Fibroblast of upper back skin (primary cell): ENCODE data around the gene TNFRSF21.
A peak's percentile ranks its signal among the peaks of the same experiment; 100 is the strongest.
"Not testable (repeated sequence)": the region's sequence is repeated elsewhere in the genome, so short reads cannot be mapped to it uniquely, and the experiment has no call there.

Experiments
- DNase-seq: peaks from one replicate; pipeline ENCODE4 v3.0.0-alpha.2; 2013

TNFRSF21 gene, protein sequence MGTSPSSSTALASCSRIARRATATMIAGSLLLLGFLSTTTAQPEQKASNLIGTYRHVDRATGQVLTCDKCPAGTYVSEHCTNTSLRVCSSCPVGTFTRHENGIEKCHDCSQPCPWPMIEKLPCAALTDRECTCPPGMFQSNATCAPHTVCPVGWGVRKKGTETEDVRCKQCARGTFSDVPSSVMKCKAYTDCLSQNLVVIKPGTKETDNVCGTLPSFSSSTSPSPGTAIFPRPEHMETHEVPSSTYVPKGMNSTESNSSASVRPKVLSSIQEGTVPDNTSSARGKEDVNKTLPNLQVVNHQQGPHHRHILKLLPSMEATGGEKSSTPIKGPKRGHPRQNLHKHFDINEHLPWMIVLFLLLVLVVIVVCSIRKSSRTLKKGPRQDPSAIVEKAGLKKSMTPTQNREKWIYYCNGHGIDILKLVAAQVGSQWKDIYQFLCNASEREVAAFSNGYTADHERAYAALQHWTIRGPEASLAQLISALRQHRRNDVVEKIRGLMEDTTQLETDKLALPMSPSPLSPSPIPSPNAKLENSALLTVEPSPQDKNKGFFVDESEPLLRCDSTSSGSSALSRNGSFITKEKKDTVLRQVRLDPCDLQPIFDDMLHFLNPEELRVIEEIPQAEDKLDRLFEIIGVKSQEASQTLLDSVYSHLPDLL

DNA sequence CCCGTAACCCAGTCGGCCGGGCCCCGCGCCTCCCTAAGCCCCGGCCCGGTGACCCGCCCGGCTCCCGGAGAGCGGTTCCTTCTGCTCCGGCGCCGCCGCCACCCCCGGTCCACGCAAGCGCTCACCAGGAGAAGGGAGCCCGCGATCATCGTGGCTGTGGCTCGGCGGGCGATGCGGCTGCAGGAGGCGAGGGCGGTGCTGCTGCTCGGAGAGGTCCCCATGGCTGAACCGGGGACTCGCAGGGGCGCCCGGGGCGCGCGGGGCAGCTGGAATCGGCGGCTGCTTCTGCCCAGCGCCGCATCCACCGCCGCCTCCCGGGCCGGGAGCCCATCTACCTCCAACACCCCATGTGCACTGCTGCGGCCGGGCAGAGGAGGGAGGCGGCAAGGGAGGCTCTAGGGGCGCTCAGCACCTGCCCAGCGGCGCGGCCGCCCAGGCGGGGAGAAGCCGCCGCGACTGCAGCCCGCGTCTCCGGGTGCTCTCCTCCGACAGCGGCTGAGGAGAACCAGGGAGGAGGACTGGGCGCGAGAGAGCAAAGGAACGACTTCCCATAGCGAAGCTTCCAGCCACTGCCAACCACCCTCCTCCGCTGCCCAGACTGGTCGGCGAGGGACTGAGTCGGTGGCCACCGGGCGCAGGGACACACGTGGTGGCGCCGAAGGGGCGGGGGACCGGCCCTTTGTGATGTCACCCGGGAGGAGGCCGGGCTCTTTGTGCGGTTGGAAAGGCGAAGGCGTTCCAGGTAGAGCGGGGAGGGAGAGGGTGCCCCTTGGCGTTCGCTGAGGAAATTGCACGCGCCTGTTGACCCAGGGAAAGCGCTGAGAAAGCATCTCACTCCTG, at the start of gene TNFRSF21:
TNFRSF21 (minus strand) TSS at position 615 of the 840 bp plus-strand sequence; CDS start at position 221, 394 bp downstream.
- DNase-seq = peak; percentile 83

DNA sequence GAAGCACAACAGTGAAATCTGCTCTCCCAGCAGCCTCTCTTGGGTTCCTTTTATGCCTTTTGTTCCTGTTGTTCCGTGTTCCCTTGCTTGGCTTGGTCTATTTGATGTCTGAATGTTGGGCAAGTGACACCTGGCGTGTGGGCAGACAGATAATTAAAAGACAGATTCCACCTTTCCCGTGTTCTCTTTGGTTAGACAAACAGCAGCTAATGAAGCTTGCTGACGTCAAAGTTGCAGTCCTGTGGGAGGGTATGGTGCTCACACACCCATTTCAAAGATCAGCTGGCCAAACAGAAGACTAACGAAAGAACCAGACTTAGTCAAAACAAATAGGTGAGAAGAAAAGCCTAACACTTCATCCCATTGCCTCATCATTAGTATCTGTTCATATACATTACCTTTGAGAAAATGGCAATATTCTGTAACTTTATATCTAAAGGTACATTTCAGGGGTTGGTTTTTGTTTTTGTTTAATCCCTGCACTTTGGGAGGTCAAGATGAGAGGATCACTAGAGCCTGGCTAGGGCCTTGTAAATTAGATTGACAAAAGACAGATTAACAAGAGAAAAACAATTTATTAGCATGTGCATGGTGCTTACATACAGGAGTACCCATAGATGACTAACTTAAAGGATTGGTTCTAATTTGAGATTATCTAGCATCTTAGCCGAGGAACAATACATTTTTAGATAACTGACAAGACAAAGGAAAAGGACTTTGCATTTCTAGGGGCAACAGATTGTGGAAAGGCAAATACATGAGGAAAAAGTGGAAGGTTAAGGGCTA, 48.9 kb upstream of the TNFRSF21 start:
- DNase-seq = no peak

DNA sequence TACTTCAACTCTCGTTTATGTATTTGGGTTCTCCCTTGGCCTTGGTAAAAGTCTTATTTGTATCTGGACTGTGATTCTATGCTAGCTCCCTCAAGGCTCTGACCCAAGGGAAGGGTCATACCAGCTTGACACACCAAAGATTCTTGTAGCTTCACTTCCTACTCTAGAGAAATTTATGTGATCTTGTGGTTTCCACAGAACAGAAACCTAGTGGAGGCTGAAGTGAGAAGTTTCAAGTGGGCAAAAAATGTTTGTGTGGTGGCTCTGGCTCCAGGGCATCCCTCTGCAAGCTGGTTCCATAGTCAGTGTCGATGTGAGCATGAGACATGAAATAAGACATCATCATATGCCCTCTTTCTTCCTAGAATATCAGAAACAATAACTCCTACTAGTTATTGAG, 48.1 kb upstream of the TNFRSF21 start:
- DNase-seq = no peak

DNA sequence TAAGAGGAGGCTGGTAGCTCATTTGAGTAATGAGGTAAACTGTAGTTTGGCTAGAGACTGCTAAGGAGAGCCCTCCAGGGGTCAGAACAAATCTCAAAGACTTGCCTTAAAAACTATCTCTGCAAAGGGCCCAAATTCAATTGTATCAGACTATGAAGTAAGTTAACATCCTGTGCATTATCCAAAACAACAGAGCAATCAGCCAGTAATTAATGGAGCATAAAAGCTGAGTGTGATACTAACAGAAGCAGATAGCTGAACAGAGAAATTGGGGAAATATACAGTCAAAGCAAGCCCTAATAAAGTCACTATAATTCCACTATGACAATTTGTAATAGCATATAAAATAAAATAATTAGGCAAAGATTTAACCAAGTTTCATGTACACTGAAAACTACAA, 45.8 kb upstream of the TNFRSF21 start:
- DNase-seq = no peak

DNA sequence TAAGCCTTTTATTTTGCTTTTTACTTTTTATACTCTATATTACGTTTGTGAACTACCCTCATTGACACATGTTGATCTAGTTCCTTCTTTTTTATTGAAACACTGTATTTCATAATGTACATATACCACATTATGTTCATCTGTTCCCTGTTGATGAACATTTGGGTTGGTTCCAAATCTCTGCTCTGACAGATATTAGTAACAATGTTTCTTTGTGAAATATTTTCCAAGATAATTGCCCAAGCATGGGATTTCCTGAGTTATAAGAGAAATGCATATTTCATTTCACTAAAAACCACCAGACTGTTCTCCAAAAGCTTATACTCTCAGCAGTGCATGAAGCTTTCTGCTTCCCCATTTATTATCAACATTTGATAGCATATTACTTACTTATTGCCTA, 44.2 kb upstream of the TNFRSF21 start:
- DNase-seq = peak; percentile 11

DNA sequence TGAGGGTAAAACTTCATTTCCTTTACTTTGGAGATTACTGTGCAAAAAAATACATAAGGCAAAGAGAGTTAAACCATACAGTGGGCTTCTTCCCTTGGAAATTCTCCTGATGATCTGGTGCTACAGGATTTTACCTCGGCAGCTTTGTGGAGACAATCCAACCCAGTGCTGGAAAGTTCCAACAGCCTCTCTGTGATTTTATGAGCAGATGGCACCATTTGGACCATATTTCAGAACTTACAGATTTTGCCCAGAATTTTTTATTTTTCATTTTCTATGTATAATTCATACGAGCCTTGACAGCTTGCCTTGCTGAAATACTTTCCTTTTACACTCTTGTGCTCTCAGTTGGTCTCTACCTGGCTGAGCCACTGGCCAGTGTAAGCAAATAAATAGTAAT, 43.3 kb upstream of the TNFRSF21 start:
- DNase-seq = no peak

DNA sequence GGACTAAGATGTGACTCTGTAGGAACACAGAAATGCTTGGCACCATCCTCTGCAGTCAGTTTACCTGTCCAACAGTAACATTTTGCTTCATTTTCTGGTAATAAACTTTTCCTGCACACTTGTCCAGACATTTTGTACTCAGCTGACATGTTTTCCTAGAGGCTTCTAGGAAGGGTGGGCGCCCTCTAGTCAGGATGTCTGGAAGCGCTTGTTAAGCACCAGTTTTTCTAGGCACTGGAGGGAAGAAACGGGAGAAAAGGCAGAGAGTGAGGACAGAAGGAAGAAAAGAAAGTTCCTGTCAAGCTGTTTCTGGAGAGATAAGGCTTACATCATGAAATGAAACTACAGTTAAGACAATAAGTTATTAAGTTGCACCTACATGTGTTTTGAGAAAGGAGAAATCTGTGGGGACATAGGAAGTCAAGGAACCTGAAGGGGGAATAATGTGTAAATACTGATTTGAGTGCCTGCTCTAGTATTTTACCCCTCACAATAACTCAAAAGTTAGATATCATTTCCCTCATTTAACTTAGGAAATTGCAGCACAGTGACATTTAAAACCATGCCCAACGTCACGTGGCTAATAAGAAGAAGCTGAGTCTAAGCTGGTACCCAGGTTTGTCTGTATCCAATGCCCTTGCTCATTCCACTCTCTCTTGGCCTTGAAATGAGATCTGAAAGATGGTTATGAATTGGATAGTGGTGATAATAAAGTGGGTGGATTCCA, 42.7 kb upstream of the TNFRSF21 start:
- DNase-seq = no peak

DNA sequence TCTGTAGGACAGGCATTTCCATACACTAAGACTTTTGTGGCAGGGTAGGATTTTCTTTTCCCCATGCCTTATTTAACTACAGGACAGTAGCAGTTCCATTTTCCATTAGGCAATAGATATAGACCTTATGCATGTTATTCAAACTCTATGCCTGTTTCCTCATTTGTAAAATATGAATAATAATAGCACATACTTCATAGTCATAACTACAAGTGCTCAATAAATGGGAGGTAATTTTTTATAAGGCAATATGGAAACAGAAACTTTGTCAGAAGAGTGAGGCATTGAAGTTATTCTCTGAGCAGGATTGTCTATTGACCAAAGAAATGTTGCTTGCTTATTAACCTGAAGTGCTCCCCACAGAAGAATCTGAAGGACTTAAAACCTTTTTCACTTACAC, 41.9 kb upstream of the TNFRSF21 start:
- DNase-seq = no peak

DNA sequence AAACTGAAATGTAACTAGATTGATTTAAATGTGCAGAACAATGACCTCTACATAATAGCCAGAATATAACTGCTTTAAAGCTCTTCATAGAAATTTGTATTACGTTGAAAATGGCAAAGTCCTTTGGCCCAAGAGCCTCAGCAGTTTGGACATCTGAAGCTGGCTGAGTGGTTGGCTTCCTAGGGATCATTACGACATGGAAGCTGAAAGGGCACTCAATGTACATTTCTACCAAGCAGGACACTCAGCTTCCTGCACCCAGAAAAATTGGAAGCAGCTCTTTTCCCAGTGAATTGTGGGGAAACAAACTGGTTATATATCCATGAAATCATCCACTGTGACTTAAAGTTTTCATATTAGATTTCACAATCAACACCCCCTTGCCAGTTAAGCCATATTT, 40.2 kb upstream of the TNFRSF21 start:
- DNase-seq = no peak

DNA sequence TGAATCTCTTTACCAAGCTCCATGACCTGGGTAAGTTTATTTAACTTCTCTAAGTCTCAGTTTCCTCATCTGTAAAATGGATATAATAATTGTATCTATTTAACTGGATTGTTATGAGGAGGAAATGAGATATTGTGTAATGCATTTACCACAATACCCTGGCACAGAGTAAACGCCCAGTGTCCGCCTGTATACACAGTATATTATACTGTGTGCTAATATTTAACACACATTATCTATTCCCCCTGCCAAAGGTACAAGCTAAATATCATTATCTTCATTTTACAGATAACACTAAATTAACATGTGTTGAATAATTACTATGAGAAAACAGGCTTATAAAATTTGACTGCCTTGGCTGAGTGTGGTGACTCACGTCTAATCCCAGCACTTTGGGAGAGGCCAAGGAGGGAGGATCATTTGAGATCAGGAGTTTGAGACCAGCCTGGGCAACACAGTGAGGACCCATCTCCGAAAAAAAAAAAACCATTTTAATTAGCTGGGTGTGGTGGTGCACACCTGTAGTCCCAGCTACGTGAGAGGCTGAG, 38.7 kb upstream of the TNFRSF21 start:
- no peak for DNase-seq

DNA sequence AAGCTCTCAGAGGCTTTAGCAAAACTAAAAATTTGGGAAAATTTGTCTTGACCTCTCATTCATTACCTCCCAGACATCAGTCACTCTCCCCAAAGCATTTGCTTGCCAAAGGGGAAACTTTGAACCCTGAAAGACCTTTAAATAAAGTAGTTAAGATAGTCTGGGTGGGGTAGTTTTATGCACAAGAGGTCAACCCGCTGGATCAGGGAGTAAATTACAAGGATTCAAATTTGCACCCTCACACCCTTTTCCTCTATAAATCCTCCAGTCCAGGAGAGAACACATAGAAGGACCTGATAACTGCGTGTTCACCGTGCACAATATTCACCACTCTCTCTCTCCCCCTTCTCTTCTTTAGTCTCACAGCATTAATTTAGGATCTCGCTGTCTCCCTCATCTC, 36.1 kb upstream of the TNFRSF21 start:
- no peak for DNase-seq

DNA sequence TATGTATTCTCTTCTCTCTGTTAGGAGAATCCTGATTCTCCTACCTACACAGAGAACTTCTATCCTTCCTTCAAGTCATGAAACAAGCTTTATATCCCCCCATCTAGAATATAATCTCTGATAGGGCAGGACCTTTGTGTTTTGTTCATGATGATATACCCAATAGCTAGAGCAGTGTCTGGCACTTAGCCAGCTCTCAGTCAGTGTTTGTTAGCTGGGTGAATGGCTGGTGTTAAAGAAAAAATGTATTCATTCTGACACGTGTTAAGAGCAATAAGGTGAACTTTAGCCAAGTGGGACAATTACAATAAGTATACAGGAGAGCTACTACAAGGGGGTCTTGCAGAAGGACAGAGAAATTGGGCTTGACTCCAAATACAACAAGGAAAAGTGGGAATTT, 34.3 kb upstream of the TNFRSF21 start:
- DNase-seq = no peak

DNA sequence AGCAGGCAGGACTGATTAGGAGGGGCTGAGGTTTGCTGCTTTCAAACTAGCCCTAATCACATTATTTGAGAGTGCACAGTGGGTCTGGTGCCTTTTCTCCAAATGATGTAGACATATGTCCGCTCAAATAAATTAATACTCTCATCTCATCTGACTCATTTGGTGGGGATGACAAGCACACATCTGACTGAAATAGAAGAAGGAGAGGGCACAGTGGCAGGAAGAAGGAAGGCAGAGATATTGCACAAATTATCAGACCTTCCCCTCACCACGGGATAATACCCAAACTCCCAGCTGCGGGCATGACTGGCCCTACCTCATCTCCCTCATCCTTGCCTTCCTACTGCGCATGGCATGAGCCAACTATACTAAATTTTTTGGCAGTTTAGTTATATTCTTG, 33.9 kb upstream of the TNFRSF21 start:
- no peak for DNase-seq

DNA sequence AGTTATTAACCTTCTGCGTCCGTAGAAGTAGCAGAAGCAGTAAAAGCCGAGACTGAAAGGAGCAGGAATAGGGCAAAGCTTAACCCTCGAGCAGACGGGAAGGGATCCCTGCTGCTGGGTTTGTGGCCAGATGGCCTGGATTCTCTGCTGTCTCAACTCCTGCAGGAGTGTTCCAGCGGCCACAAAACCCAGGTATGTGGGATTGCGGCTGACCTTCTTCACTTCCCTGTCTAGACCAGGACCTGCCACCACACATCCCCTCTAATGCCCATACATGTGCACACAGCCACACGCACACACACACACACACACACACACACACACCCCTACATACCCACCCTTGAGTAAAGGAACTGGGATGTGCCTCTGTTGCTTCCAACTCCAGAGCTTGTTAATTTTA, 33.1 kb upstream of the TNFRSF21 start:
- DNase-seq = no peak

DNA sequence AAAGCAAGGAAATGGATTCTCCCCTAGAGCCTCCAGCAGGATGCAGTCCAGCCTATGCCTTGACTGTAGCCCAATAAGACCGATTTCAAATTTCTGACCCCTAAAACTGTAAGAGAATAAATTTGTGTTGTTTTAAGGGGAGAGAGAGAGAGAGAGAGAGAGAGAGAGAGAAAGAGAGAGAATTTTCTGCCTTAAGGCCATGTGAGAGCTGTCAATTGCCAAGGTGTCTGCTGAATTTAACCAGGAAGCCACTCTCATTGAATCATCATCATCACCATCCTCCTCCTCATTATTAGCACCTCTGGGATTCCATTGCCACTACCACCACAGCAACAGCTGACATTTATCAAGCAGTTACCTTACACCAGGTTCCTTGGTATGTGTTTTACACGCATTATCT, 27.8 kb upstream of the TNFRSF21 start:
- no peak for DNase-seq

DNA sequence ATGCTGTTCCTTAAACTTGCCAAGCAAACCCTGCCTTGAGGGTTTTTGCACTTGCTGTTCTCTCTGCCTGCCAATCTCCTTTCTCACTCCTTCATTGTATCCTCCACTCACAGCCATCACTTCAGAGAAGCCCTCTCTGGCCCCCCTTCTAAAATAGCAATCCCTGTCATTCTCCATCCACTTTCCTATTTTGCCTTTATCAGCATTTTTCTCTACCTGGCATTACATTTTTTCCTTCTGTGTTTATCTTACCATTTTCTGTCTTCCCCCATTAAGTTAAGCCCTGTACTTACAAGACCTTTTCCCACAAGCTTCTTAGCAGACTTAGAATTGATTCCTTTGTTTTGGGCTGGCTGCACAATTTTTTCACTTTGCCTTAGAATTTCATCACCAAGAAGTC, 26.6 kb upstream of the TNFRSF21 start:
- DNase-seq = no peak

DNA sequence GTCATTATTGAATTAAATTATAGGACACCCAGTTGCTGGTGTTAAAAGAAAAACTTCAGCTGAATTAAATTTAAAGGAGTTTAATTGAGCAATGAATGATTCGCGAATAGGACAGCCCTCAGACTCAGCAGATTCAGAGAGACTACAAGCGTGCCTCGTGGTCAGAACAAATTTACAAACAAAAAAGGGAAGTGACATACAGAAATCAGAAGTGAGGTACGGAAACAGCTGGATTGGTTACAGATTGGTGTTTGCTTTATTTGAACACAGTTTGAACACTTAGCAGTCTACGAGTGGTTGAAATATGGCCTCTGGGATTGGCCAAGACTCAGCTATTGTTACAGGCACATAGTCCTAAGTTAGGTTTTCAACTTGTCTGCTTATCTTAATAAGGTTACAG, 25.8 kb upstream of the TNFRSF21 start:
- DNase-seq = no peak

DNA sequence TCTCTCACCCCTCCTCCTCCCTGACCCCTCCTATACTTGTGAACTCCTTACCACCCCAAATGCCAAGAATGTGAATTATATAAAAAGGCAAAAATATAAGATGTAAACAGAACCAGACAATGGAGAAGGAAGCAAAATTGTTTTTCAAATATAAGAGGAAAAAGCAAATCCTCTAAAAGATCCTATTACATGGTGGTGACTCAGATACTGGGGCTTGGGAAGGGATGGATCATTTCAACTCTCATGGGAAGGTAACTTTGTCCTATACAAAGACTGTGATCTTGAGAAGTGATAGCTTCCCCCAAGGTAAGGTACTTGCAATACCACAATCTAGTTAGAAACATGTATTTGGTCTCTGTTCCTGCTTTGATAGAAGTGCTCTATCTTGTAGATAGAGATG, 24.6 kb upstream of the TNFRSF21 start:
- no peak for DNase-seq

DNA sequence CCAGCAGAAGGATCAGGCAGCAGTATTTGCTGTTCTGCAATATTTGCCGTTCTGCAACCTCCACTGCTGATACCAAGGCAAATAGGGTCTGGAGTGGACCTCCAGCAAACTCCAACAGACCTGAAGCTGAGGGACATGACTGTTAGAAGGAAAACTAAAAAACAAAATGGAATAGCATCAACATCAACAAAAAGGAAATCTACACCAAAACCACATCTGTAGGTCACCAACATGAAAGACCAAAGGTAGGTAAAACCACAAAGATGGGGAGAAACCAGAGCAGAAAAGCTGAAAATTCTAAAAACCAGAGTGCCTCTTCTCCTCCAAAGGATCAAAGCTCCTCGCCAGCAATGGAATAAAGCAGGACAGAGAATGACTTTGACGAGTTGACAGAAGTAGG, 18.9 kb upstream of the TNFRSF21 start:
- not testable (repeated sequence) for DNase-seq

DNA sequence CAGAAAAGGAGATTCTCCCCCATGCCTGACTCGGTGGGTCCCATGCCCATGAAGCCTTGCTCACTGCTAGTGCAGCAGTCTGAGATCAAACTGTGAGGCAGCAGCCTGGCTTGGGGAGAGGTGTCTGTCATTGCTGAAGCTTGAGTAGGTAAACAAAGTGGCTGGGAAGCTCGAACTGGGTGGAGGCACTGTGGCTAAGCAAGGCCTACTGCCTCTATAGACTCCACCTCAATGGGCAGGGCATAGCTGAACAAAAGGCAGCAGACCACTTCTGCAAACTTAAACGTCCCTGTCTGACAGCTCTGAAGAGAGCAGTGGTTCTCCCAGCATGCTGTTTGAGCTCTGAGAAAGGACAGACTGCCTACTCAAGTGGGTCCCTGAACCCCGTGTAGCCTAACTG, 18.4 kb upstream of the TNFRSF21 start:
- not testable (repeated sequence) for DNase-seq

DNA sequence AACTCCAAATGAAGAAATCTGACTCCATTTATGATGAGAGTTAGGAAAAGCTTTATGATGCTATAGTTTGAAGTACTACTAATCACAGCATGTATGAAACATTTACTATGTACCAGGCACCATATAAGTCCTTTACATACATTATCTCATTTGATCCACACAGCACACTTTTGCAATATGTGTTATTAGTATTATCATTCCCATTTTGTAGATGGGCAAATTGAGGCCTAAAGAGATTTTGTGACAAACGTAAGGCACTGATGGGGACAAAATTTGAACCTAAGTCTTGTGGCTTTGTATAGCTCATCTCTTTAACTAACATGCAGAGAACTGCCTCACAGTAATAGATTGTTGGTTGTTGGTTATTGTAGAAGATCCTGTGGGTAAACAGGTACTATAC, 14.2 kb upstream of the TNFRSF21 start:
- DNase-seq = no peak

DNA sequence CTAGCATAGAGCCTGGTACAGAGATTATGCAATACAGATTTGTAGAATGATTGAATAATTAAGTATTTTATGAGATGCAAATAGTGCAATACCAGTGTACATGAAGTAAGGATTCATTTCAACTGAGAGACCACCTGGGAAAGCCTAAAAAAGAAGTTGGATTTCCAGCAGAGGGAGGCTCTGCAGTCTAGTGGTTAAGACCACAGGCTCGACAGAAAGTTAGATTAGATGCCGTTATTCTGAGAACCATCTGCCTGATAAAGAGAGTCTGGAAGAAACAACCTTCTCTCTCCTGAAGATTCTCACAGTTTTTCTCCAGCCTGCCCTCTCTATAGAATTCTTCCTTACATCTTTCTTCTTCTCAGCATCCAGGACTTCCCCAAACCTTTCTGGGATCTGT, 13.6 kb upstream of the TNFRSF21 start:
- DNase-seq = no peak
